SKM-1 (cell line): ENCODE measurements around the gene GALNT1.

Source experiments
- DNase-seq: peaks from one replicate; lab custom pipeline; 2025; ENCODE audit not compliant: unreplicated experiment; lab: John Stamatoyannopoulos, UW

The GALNT1 gene

DNA sequence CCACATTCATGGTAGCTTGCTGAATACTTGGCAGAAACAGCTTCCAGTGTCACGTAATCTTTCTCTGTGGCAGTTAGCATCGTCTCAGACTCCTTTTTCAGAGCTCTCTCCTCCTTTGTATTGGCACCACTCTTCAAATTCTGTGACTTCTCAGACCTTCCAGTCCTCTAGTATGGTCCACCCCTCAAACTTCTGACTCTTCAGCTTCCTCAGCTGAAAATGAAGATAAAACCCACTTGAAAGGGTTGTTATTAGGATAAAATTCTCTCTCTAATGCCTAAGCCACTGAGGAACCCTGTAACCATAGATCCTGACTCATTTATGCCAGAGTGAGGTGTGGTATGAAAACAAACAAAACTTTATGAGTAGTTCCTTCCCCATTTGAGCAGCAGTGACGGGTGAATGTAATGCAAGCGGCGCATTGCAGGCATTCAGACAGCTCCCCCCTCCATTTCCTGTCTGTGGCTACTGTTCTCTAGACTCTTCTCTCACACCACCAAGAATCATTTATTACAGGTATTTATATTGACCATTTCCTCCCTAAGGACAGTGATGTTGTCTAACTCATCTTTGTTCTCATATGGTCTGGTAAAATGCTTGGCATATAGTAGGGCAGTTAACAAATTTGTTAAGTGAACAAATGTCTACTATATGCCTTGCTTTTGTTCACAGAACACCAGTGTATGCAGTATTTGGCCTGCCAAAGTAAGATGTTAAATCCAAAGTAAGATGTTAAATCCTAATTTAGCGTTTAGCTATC, 35.3 kb downstream of the GALNT1 start:
- peak; percentile 79 for DNase-seq

DNA sequence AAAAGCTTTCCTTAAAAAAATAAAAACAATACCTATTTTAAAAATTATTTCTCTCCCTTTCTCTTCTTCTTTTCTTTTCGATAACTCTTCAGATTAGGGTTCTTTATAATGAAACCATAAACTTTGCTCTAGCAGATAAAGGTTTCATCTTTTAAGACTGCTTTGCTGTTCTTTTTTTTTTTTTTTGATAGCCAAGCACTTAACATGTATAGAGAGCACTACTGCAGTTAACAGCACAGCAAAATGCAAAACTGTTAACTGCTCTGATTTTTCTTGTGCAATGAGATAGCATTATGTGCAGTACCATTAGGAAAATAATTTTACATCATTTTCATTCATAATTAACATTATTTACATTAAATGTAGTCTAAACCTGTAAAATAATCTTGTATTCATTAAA, 36.3 kb downstream of the GALNT1 start:
- no peak for DNase-seq

DNA sequence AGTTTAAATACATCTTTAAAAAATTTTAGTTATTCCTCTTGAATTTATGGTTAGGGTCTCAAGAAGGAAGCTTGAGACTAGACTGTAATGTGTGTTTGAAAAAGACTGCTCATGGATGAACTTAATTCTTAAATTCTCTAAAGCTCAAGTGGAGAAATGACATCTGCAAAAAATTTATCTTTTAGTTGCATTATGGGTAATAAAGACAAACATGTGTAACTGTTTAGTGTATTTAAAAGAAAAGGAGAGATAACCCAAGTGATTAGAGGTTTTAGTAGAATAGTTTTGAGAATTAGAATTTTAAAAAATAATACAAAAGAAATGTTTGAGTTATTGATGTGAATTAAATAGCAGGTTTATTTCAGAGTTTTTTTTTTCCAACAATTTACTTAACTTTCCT, 36.7 kb downstream of the GALNT1 start:
- no peak for DNase-seq

DNA sequence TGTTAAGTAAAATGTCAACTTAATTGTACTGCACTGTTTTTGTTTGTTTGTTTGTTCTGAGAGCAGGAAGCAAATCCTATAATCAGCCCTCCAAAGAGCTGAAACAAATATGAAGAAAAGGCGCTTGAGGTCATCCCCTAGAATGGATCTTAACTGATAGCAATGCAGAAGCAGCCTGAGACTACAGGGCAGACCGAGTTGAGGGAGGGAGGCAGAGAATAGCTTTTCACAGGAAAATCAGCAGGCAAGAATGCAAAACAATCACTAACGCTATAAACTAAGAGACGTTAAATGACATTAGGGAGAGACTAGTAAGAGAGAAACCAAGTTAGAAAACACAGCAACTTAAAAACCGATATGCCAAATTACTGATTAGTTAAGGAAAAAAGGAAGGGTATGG, 37.2 kb downstream of the GALNT1 start:
- DNase-seq, result no peak

DNA sequence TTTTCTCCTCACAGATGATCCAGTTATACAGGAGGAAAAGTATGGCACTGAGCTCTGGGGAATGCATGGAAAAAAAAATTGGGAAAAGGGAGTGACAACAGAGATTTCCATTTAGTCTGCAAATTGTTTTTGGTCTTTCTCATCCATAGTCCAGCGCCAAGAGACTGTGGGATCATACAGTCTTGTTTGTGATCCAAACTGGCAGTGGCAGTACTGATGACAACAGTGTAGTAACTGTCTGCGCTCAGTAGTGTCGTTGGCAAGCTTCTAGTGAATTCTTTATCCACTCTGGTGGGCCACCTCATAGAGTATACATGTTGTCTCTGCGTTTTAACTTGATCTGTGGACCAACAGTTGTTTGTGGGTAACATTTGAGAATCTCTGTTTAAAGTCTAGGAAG, 37.9 kb downstream of the GALNT1 start:
- DNase-seq, result no peak

DNA sequence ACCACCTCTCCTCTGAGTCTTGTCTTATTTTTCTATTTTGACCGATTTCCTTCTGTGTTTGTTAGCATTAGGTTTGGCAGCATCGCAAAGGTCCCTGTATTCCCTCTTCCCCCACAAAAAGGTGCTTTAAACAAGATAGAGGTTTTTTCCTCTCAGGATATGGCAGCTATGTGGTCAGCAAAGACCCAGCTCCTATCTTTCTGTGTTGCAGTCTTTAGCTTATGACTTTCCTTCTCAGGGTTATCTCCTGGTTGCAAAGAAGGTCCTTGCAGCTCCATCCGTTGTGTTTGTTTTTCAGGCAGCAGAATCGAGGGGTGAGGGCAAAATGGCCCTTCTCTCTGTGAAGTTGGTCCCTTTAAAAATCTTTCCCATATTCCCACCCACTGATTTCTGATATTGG, 38.4 kb downstream of the GALNT1 start:
- DNase-seq, result no peak

DNA sequence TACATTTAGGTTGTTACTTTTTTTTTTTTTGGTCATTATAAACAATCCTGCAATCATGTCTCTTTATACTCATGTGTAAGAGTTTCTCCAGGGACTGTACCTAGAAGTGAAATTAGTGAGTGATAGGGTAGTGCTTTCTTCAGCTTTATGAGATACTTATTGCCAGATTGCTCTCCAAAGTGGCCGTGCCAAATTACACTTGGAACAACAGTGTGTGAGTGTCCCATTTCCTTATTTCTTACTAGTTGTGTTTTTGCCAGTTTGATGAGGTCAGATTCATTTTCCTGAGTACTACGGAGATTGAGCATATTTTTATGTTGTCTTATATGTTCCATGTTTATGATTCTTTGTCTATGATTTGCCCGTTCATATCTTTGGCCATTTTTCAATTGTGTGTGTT, 39.2 kb downstream of the GALNT1 start:
- DNase-seq, result no peak

DNA sequence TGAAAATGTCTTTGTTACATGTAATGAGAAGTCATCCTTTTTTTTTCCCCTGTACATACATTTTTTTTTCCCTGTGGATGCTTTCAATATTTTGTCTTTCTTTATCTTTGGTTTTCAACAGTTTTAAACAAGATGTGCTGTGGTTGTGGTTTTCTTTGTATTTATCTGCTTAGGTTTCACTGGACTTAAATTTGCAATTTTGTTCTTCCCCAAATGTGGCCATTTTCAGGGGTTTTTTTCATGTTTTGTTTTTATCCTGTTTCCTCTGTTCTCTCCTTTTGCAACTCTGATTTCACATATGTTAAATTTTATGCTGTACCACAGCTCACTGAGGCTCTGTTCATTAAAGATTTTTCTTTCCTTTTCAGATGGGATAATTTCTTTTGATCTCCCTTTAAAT, 41.7 kb downstream of the GALNT1 start:
- no peak for DNase-seq

DNA sequence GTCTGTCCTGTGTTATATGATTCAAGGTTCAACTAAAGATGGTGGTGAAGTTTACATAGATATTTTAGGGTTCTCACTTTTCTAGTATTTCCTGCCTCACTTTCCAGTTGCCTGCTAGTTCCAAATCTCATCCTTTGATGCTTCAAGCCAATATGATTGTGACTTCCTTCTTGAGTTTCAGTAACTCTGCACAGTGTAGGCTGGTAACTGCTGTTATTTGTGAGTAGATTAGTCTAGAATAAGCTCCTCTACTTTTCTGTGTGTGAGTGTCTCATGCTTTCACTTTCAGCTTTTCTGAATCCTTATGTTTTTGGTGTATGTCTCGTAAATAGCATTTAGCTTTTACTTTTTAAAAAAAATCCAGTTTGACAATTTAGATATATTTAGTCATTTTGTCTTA, 42.6 kb downstream of the GALNT1 start:
- no peak for DNase-seq

DNA sequence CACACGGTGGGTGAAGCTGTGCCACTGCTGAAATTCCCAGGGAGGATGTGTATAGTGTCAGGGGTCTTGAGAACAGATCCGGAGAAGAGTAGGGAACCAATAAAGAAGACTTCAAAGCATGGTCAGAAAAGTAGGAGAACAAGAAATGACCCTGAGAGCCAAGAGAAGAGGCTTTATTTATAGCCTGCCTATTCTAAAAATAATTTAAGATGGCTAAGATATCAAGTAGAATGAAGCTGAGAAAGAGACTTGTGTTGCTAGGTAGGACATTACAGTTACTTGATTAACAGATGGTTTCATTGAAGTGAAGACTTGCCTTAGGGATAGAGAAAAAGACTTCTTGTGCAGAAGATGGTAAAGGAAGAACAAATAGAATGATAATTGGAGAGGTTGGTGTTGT, 43.7 kb downstream of the GALNT1 start:
- DNase-seq, result no peak

DNA sequence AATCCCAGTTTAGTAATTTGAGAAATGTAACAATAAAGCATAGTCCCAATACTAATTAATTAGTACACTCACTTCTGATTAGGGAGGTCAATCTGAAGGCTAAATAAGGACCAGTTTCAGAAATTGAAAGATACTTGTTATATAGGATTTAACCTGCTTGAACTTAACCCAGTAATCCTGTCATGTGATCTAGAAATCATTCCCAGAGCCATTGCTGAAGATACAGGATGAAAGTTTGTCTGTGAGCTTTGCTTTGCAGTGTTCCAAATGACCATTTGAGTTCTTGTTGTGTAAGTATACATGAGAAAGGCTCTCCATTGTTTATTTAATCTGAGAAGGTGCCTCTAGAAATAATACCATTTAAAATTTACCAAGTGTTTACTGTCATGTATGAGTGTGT, 52.2 kb downstream of the GALNT1 start:
- no peak for DNase-seq

DNA sequence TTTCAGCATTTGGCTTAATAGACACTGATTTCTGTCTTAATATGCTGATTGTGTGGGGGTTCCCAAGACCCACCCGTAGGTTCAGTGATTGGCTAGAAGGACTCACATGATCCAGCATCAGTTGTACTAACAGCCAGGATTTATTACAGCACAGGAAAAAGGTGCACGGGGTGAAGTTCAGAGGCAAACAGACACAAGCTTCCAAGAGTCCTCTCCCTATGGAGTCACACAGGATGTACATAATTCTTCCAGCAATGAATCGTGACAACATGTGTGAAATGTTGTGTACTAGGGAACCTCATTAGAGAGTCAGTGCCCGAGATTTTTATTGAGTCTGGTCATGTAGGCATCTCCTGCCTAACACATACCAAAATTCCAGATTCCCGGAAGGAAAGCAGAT, 52.8 kb downstream of the GALNT1 start:
- no peak for DNase-seq

DNA sequence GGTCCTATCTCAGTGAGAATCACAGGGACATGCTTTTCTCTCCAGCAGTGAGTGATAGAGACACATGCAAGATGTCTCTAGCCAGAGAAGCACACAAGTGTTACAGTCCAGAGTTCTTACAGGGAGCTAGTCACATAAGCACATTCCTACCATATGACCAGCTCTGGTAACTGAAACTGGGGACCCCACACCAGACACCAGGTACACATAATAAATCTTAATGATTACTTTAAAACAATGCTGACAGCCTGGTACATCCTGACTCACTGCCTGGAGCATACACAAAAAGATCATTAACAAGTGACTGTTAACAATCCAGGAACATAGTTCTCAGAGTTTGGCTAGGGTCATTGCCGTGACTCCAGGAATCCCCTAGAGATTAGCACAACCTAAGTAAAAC, 53.6 kb downstream of the GALNT1 start:
- DNase-seq, result no peak

DNA sequence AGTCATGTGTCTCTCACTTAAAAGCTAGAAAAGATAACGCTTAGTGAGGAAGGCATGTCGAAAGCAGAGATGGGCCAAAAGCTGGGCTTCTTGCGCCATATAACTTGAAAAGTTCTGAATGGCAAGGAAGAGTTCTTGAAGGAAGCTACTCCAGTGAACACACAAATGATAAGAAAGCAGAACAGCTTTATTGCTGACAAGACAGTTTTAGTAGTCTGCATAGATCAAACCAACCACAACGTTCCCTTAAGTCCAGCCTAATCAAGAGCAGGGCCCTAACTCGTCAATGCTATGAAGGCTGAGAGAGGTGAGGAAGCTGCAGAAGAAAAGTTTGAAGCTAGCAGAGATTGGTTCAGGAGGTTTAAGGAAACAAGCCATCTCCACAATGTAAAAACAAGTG, 55.7 kb downstream of the GALNT1 start:
- no peak for DNase-seq

DNA sequence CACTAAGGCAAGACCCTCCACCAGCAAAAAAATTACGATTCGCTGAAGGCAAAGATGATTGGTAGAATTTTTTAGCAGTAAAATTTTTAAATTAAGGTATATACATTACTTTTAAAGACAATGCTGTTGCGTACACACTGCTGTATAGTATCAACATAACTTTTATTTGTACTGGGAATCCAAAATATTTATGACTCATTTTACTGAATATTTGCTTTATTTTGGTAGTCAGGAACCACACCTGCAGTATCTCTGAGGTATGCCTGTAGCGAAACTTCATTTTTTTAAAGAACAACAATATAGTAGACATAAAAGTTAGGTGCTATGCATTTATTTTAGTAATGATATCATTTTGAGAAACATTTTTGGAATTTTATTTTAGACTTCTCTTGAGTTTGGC, 57.8 kb downstream of the GALNT1 start:
- DNase-seq, result no peak

DNA sequence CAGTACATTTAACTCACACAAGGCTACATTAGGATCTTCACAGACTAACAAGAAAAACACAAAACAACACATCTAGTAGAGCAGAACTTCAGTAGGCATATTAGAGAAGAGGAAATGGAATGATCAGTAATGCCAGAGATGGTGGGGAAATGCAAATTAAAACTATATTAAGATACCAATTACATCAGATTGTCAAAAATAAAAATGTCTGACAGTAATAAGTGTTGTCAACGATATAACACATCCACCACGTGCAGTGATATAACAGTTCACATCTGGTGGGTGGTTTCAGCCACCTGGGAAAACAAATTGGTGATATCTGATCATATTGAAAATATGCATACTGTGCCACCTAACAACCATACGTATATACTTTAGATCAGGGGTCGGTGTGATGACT, 59.9 kb downstream of the GALNT1 start:
- no peak for DNase-seq

DNA sequence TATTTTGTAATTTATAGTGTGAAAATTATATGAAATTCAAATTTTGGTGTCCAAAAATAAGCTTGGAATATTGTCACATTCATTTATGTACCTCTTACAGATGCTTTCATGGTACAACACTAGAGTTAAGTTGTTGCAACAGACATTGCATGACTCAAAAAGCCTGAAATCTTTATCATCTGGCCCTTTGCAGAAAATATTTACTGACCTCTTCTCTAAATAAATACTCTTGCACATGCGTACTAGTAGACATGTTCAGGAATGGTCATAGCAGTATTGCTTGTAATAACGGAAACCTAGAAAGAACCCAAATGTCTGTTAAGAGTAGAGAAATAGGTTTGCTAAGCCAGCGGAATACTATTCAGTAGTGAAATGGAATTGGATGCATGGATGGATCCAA, 60.4 kb downstream of the GALNT1 start:
- no peak for DNase-seq

DNA sequence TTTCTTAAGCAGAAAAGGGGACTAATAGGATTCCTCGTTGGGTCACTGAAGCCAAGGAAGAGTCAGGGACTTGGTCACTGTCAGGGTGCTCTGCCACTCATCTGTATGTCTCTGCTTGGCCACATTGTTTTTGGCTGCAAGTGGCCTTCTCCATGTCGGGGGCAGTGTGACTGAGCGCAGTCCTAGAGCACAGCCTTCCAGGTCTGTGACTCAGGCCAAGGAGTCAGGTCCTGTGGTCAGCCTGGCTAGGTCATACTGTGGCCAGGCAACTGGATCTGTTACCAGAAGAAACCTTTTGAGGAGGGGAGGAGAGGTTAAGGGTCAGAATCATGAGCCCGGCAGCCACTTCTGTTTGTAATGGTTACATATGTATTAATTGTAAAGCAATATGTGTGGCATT, 61.3 kb downstream of the GALNT1 start:
- DNase-seq, result no peak

DNA sequence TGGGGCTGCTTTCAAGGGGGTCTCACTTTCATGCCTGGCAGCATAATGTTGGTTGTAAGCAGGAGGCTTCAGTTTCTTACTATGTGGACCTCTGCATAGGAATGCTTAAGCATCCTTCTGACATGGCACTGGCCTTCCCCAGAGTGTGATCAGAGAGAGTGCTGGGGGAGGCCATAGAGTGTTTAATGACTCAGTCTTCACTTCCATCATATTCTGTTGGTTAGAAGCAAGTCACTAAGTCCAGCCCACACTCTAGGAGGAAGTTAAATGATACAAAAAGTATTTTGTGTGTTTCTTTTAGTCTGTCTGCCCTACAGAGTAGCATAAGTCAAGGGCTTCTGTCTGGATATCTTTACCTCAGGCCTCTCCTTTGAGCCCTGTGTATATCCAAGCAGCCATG, 64.9 kb downstream of the GALNT1 start:
- no peak for DNase-seq

DNA sequence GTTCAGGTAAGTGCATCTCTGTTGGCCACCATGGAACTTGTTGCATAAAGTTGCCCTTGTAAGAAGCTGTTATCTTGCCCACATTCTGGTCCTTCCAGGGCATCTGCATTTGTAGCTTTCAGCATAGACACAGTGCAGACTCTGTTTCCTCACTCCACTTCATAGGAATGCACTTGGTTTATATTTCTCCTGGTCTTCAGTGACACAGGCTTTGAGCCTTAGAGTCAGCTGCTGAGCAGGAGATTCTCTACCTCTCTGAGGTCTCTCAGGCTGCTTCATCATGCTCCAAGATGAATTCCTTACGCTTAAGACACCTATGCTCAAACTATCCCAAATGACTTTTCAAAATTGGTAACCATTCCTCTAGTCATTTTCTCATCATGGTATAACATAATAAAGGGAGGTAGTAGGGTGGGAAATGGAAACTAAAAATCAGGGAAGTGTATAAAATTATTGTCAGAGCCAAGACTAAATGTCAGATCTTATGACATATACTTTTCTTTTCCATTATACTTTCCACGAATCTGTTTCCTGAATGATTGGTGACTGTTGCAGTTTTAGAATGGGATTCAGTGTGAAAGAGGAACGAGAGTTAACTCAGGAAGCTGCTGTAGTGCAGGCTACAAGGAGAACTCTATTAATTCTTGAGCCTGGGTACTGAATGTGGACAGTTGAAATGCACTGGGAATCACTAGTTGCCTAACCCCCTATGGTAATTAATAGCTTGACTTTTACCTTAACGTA, 72.0 kb downstream of the GALNT1 start:
- DNase-seq, result no peak

DNA sequence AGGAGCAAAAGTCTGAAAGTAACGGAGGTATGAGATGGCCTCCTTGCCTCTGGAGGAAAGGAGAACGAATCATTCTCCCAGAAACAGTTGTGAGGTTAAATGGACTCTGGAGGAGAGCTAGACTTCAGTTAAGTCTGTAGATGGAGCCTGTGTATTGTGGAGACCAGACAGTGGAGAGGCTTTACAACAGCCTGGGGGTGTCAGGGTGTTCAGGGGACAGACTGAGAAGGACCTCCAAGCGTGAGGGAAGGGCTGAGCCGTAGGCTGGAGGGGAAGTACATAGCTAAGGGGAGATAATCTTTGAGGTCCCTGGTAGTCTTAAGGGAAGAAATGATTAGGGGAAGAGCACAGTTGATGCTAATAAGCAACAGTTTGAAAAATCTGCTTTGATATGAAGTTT, 76.6 kb downstream of the GALNT1 start:
- no peak for DNase-seq

DNA sequence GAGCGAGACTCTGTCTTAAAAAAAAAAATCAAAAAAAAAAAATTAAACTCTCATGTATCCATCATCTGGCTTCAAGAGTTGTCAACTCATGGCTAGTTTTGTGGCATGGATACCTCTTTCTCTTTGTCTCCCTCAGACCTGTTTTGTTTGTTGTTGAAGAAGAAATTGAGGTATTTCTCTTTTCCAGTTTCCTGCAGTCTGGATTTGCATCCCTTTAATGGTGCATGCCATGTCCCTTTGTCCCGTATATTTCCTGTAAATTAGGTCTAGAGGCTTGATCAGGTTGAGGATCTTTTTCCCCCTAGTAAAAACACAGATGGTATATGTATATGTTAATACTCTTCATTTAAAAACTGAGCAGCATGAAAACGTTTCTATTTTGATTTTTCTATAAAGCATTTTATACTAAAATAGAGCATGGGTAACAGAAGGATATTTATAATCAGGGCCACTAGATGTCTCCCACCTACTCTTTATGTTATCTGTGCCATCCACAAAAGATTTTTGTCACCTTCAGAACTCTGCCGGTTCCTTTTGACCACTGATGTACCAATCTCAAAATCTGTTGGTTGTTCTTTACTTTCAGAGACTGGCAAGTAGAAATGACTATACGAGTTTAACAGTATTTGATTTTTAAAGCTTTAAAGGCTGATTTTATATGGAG, 80.1 kb downstream of the GALNT1 start:
- DNase-seq, result no peak
